Activated CD4-positive, alpha-beta T cell treated with anti-CD3 and anti-CD28 coated beads, Interleukin-2, amount 50 U/mL, for 16 hours (primary cell): ENCODE results near the gene FABP7.

ENCODE experiments used
- DNase-seq: peaks from one replicate; pipeline ENCODE4 v3.0.0-alpha.2; 2020

The FABP7 gene

DNA sequence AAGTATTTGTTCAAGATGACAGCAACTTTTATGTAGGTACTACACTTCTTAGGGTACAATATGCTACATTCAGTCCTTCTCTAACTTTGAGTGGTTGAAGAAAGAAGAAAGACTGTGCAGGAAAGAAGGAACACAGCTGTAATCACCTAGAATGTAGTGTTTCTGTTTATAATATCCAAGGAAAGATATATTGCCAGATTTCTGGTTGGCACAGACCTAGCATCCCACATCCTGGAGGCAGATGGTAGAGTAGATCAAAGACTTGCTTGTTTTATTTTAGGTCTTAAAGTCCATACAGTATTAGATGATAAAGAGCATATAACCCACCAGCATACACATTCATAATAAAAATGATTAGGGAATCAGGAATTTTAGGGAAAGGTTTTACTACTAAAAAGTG, 13.3 kb upstream of the FABP7 start:
- no peak for DNase-seq

- DNase-seq = no peak
Measured at GRCh38 chr6:122770835-122771601, 8.5 kb upstream of the FABP7 start.

DNA sequence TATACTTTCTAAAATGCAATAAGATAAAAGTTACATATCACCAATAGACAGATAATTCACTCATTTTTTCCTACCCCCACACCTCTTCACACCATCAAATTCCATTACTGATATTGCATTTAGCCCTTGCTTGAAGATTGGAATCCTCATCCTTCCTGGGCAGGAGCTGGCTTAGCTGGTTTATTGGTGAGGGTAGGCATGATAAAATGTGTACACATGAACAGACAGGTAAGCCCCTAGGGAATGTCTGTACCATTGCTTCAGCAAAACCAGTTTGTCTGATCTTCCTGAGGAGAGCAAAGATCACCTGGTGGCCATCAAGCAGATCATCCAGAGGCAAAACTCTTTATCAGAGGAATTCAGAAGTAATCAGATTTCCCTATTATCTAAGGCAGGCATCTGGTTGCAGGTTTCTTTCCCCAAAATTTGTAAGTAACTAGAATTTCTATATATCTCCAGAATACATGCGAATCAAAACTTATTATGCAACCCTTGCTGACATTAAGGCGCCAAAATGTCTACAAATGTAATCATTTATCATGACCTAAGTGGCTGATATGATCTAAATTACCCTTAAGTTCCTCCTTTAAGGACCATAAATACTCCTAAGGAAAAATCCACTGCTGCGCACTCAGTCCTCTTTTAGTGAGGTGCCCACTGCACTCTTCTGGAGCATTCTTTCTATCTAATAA, 6.6 kb upstream of the FABP7 start:
- DNase-seq = no peak

GRCh38 chr6:122775975-122776374, 3.5 kb upstream of the FABP7 start:
- no peak for DNase-seq

DNA sequence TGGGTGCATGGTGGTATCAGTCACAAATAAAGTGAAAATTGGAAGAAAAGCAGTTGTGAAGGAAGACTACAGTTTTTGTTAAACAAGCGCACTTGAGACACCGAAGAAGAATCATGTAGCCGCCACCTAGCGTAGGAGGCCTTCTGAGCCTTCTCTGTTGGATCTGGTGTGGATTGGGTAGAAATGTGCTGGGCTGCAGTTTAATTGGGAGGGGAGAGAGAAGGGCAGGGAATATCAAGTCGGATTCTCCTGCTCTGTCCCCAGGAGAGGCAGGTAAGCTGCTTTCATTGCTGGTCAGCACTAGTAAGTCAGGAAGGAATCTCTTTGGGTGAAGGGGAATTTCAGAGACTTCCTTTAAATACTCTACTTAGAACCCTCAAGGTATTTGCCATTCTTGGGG, 1.2 kb upstream of the FABP7 start:
- DNase-seq = no peak

DNA sequence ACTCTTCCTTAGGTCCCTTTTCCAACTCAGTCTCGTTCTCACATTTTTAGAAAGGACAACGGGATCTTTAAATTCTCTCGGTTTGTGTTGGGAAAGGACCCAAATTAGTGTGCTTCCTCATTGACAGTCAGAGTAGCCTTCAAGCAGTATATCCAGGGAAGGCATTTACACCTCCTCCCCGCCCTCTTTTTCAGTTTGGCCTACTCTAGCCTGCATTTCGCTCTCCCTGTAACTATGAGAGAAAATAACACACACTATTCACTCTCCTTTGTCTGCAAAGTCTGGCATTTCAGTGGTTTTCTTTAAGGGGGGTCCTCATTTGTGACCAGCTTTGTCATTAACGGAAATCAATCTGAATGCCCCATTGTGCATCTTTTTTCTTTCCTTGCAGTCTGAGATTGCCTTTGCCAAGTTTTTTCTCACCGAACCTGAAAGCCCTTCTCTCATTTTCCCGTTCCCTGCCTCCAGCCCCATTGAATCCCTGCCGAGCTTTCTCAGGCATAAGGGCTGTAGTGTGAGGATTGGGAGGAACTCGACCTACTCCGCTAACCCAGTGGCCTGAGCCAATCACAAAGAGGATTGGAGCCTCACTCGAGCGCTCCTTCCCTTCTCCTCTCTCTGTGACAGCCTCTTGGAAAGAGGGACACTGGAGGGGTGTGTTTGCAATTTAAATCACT, 393 bp upstream of the FABP7 start:
- DNase-seq = no peak

- DNase-seq = no peak
Measured at GRCh38 chr6:122780114-122780513, 598 bp downstream of the FABP7 start.

DNA sequence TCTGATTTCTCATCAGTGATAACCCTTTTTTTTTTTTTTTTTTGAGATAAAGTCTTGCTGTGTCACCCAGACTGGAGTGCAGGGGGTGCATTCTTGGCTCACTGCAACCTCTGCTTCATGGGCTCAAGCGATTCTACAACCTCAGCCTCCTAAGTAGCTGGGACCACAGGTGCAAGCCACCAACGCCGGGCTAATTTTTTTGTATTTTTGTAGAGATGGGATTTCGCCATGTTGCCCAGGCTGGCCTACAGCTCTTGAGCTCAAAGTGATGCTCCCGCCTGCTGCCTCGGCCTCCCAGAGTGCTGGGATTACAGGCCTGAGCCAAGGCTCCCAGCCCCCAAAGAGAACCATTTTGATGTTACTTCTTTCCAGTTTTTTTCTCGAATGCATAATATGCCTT, 2.2 kb downstream of the FABP7 start:
- no peak for DNase-seq

- DNase-seq = no peak
Measured at GRCh38 chr6:122783401-122783800, 3.9 kb downstream of the FABP7 start.

GRCh38 chr6:122785891-122786290, 6.4 kb downstream of the FABP7 start:
- no peak for DNase-seq

GRCh38 chr6:122787721-122788120, 8.2 kb downstream of the FABP7 start:
- DNase-seq = no peak

DNA sequence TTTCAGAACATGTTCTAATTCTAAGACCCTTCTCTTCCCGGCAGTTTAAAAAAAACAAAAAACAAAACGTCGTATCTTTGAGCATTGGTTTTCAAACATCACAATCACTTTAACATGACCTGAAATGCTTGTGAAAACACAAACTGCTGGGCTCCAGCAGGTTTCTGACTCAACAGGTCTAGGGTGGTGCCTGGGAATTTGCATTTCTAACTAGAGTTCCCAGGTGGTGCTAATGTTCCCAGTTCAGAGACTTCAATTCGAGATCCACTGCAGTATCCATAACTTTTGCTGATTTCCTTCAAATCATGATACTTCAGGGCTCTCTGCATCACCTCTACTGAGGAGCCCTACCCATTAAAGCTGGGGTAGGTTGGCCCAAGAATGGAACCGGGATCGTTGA, 8.7 kb downstream of the FABP7 start:
- DNase-seq = no peak

GRCh38 chr6:122788663-122789181, 9.2 kb downstream of the FABP7 start:
- no peak for DNase-seq

GRCh38 chr6:122789182-122790027, 9.9 kb downstream of the FABP7 start, which contains the start of gene SMPDL3A:
Gene SMPDL3A (plus strand): TSS chr6:122789258. CDS start chr6:122789347, 89 bp downstream.
- DNase-seq = peak; percentile 27

GRCh38 chr6:122790028-122790422, 10.5 kb downstream of the FABP7 start:
- DNase-seq = no peak

GRCh38 chr6:122790423-122791309, 11.2 kb downstream of the FABP7 start:
- no peak for DNase-seq

DNA sequence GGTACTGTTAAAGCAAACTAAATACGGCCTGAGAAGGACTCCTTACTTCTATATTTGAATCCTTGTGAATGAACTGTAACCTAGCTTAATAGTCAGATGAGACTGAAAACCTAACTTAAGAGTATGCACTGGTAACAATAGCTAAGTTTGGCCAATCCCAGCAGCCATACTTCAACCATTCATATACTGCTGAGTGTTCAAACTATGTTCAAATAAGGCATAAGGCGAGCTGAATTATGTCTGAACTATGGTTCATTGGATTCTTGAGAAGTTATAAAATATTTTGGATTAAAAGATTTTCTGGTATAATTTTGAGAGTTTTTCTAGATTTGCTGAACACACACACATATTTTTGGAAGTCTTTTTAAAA, 11.8 kb downstream of the FABP7 start:
- DNase-seq = no peak

GRCh38 chr6:122792766-122793165, 13.2 kb downstream of the FABP7 start:
- no peak for DNase-seq

- no peak for DNase-seq
Measured at GRCh38 chr6:122797537-122797936, 18.0 kb downstream of the FABP7 start.

- peak; percentile 66 for DNase-seq
Measured at GRCh38 chr6:122798099-122798641, 18.7 kb downstream of the FABP7 start.

- no peak for DNase-seq
Measured at GRCh38 chr6:122799140-122799745, 19.7 kb downstream of the FABP7 start.
